BLaER1 (cell line): ENCODE measurements around the gene PKIB.
"Not testable (repeated sequence)": the region's sequence is repeated elsewhere in the genome, so short reads cannot be mapped to it uniquely, and the experiment has no call there.

Experiments
- H3K27ac ChIP-seq: shearing (Covaris generic); formaldehyde crosslinking; 2 replicates; pipeline ENCODE4 v1.8.1; 2022
- H3K27me3 ChIP-seq: shearing (Covaris generic); formaldehyde crosslinking; 2 replicates; pipeline ENCODE4 v1.8.1; 2022
- H3K36me3 ChIP-seq: shearing (Covaris generic); formaldehyde crosslinking; 2 replicates; pipeline ENCODE4 v1.8.1; 2022
- H3K4me1 ChIP-seq: shearing (Covaris generic); formaldehyde crosslinking; 2 replicates; pipeline ENCODE4 v1.8.1; 2022
- H3K4me2 ChIP-seq: shearing (Covaris generic); formaldehyde crosslinking; 2 replicates; pipeline ENCODE4 v1.8.1; 2022
- H3K4me3 ChIP-seq: shearing (Covaris generic); formaldehyde crosslinking; 2 replicates; pipeline ENCODE4 v1.8.1; 2022
- H3K9ac ChIP-seq: shearing (Covaris generic); formaldehyde crosslinking; 2 replicates; pipeline ENCODE4 v1.8.1; 2022
- H3K9me3 ChIP-seq: shearing (Covaris generic); formaldehyde crosslinking; 2 replicates; pipeline ENCODE4 v1.8.1; 2022
- H4K20me1 ChIP-seq: shearing (Covaris generic); formaldehyde crosslinking; 2 replicates; pipeline ENCODE4 v1.8.1; 2022
- Cebpa-rat ChIP-seq: shearing (Covaris generic); IDR thresholded peaks from 2 replicates; pipeline ENCODE4 v1.8.1; 2022

Gene PKIB

DNA sequence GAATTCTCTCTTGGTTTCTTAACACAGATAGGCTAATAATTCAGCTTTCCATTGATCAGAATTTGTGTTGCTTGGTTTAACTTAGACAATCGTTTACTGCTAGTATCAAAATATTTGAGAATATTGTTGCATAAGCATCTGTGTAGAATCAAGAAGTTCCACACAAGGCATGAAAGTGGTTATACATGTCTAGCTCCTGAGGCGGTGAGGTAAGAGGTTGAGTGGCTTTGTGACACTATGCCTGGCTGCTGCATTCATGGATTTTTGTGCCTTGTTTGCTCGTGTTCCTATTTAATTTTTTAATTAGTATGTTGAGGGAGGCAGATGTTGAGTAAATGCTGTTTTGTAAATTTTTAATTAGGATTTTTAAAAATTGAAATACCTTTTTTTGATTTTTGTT, 10.2 kb downstream of the PKIB start:
- no peak overlapping the region for H3K4me3 ChIP-seq
- H3K4me1 ChIP-seq: no peaks in the 10 kb centered on the region
- no peaks in the 10 kb centered on the region for H3K36me3 ChIP-seq
- H3K27ac ChIP-seq: no peak overlapping the region
- no peak for TF ChIP-seq Cebpa-rat
- no peak overlapping the region for H3K4me2 ChIP-seq
- no peaks in the 10 kb centered on the region for H3K9me3 ChIP-seq
- no peak overlapping the region for H3K9ac ChIP-seq
- H4K20me1 ChIP-seq: no peaks in the 10 kb centered on the region
- no peaks in the 10 kb centered on the region for H3K27me3 ChIP-seq

DNA sequence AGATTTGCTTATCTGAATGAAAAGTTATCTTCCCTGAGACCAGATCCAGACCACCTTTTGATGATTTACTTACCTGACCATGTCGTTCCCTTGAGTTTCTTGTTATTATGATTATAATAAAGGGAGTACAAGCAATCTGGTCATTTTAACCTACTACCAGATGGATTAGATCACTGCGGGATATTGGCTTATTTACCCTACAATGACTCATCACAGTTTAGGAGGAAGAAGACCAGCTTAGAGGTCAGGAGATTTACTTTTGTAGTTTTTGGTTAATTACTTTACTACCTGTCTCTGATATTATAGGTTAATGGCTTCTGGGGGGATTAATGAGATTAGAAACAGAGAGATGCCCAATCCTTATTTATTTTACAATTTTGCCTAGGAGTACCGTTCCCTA, 10.7 kb downstream of the PKIB start:
- Histone ChIP-seq H3K9ac (no peak overlapping the region), H3K4me2 (no peak overlapping the region), H3K4me3 (no peak overlapping the region), H3K36me3 (no peaks in the 10 kb centered on the region), H3K27ac (no peak overlapping the region), H3K4me1 (no peaks in the 10 kb centered on the region), H3K27me3 (no peaks in the 10 kb centered on the region), H3K9me3 (no peaks in the 10 kb centered on the region), H4K20me1 (no peaks in the 10 kb centered on the region)
- TF ChIP-seq Cebpa-rat: no peak

DNA sequence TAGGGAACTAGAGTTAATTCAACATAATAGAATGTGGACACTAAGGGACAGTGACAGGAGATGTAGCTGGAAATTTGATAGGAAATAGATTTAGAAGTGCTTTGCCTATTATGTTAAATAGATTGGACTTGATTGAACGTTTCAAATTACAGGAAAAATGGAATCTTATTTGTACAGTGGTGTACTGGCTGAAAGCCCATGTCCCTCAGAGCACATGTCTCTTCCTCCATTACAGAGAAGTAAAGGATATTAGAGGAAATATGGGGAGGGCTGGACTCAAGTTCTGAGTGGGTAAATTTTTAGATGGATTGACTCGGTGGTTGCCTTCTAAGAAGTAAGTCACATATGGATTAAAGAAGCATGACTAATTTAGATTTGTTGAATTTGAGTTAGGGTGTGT, 11.4 kb downstream of the PKIB start:
- H3K27me3 ChIP-seq: no peaks in the 10 kb centered on the region
- no peaks in the 10 kb centered on the region for H3K9me3 ChIP-seq
- no peaks in the 10 kb centered on the region for H3K4me1 ChIP-seq
- H3K9ac ChIP-seq: no peak overlapping the region
- no peak overlapping the region for H3K4me2 ChIP-seq
- H3K4me3 ChIP-seq: no peak overlapping the region
- no peak for TF ChIP-seq Cebpa-rat
- H4K20me1 ChIP-seq: no peaks in the 10 kb centered on the region
- no peaks in the 10 kb centered on the region for H3K36me3 ChIP-seq
- no peak overlapping the region for H3K27ac ChIP-seq

GRCh38 chr6:122622479-122622878, 12.3 kb downstream of the PKIB start:
- Histone ChIP-seq H3K4me1 (no peaks in the 10 kb centered on the region), H3K27ac (no peak overlapping the region), H3K9ac (no peak overlapping the region), H4K20me1 (no peaks in the 10 kb centered on the region), H3K9me3 (no peaks in the 10 kb centered on the region), H3K27me3 (no peaks in the 10 kb centered on the region), H3K4me3 (no peak overlapping the region), H3K4me2 (no peak overlapping the region), H3K36me3 (no peaks in the 10 kb centered on the region)
- no peak for TF ChIP-seq Cebpa-rat

GRCh38 chr6:122623279-122623678, 13.1 kb downstream of the PKIB start:
- Histone ChIP-seq H3K4me3 (no peak overlapping the region), H3K27ac (no peak overlapping the region), H4K20me1 (no peaks in the 10 kb centered on the region), H3K36me3 (no peaks in the 10 kb centered on the region), H3K4me2 (no peak overlapping the region), H3K9me3 (no peaks in the 10 kb centered on the region), H3K27me3 (no peaks in the 10 kb centered on the region), H3K9ac (no peak overlapping the region), H3K4me1 (no peaks in the 10 kb centered on the region)
- TF ChIP-seq Cebpa-rat: no peak

DNA sequence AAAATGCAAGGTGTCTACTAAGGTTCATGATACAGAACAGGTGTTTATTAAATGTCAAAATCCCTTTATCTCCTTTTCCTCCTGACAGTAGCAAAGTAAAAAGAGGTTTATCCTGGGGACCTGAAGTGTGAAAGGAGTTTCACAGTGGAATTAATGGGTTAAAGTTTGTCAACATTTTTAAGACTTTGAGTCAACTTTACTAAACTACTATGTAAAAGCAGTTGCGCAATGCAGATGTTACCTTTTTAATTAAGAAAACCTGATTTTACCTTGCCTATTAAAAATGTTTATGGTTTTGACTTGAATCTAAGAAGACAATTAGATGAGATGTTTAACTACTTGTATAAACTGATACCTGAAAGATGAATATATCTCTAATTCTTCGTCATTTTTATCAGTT, 14.6 kb downstream of the PKIB start:
- Histone ChIP-seq H3K4me3 (no peak overlapping the region), H3K9me3 (no peaks in the 10 kb centered on the region), H3K27ac (no peak overlapping the region), H3K9ac (no peak overlapping the region), H4K20me1 (no peaks in the 10 kb centered on the region), H3K27me3 (no peaks in the 10 kb centered on the region), H3K36me3 (no peaks in the 10 kb centered on the region), H3K4me1 (no peaks in the 10 kb centered on the region), H3K4me2 (no peak overlapping the region)
- TF ChIP-seq Cebpa-rat: no peak; the same call in 1 of the 2 replicates

- no peak overlapping the region for H3K4me3 ChIP-seq
- H3K9me3 ChIP-seq: no peaks in the 10 kb centered on the region
- H3K27me3 ChIP-seq: no peaks in the 10 kb centered on the region
- H3K27ac ChIP-seq: no peak overlapping the region
- no peaks in the 10 kb centered on the region for H3K36me3 ChIP-seq
- no peak for TF ChIP-seq Cebpa-rat
- H3K9ac ChIP-seq: no peak overlapping the region
- H3K4me2 ChIP-seq: no peak overlapping the region
- no peaks in the 10 kb centered on the region for H4K20me1 ChIP-seq
- H3K4me1 ChIP-seq: no peaks in the 10 kb centered on the region
These were observed 18.5 kb downstream of the PKIB start for GRCh38 chr6:122628714-122629113.

- Histone ChIP-seq H3K4me2 (no peak overlapping the region), H4K20me1 (no peaks in the 10 kb centered on the region), H3K4me3 (no peak overlapping the region), H3K27ac (no peak overlapping the region), H3K4me1 (no peaks in the 10 kb centered on the region), H3K36me3 (no peaks in the 10 kb centered on the region), H3K9me3 (no peaks in the 10 kb centered on the region), H3K27me3 (no peaks in the 10 kb centered on the region), H3K9ac (no peak overlapping the region)
- no peak for TF ChIP-seq Cebpa-rat
These were observed 21.5 kb downstream of the PKIB start for GRCh38 chr6:122631571-122632249.

- Histone ChIP-seq H3K27me3 (no peaks in the 10 kb centered on the region), H3K9ac (no peak overlapping the region), H3K4me2 (no peak overlapping the region), H3K4me3 (no peak overlapping the region), H3K36me3 (no peaks in the 10 kb centered on the region), H3K27ac (no peak overlapping the region), H4K20me1 (no peaks in the 10 kb centered on the region), H3K9me3 (no peaks in the 10 kb centered on the region), H3K4me1 (no peaks in the 10 kb centered on the region)
- no peak for TF ChIP-seq Cebpa-rat
These were observed 30.2 kb downstream of the PKIB start for GRCh38 chr6:122640366-122640765.

DNA sequence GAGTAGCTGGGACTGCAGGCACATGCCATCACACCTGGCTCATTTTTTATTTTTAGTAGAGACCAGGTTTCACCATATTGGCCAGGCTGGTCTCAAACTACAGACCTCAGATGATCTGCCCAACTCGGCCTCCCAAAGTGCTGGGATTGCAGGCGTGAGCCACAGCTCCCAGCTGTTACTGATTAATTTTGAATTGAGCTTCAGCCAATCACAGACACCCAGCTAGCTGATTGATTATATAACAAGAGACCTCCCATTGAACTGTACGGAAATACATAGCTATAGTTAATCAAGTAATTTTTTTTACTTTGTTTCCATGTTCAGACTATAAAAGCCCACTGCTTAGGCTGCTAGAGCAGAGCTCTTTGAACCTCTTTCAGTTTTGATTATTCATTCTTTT, 31.6 kb downstream of the PKIB start:
- H3K27me3 ChIP-seq: no peaks in the 10 kb centered on the region
- no peak overlapping the region for H3K9ac ChIP-seq
- H3K4me1 ChIP-seq: no peaks in the 10 kb centered on the region
- no peaks in the 10 kb centered on the region for H3K9me3 ChIP-seq
- TF ChIP-seq Cebpa-rat: no peak
- no peak overlapping the region for H3K27ac ChIP-seq
- no peaks in the 10 kb centered on the region for H3K36me3 ChIP-seq
- no peak overlapping the region for H3K4me2 ChIP-seq
- H3K4me3 ChIP-seq: no peak overlapping the region
- no peaks in the 10 kb centered on the region for H4K20me1 ChIP-seq

- H3K9me3 ChIP-seq, H3K27me3 ChIP-seq, H4K20me1 ChIP-seq, H3K36me3 ChIP-seq, H3K9ac ChIP-seq, H3K4me1 ChIP-seq, H3K27ac ChIP-seq, H3K4me2 ChIP-seq, H3K4me3 ChIP-seq: not testable (repeated sequence)
These were observed 32.4 kb downstream of the PKIB start for GRCh38 chr6:122642604-122643003.
